GM10266 (cell line): ENCODE data around the gene SMARCD1.

Experiments used
- DNase-seq: peaks from one replicate; pipeline ENCODE4 v3.0.0; 2012; ENCODE audit errors: extremely low spot score
- TF ChIP-seq, protein P1 (sequence below): IDR thresholded peaks from 2 replicates; pipeline ENCODE4 v1.5.1; 2012; ENCODE audit warnings: mild to moderate bottlenecking, low read depth; ENCODE audit not compliant: control insufficient read depth, insufficient read depth; ENCODE audit errors: missing control alignments

SMARCD1 gene

DNA sequence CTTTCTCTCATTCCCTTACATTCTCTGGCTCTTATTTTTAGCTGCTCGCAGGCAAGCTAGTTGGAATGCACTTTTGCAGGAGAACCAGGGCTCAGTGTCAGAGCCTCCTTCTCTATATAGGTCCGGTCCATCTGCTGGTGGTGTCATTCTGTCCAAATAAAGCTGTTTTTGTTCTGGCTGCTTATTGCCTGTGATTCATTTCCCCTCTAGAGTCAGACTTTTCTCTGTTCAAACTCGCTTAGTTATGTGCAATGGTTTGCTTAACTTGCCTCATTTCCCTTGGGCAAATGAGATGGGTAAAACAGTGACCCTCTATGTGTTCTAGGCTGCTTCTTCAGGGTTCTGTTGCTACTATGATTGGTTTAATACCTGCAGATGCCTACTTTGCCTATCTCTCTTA is 2.9 kb downstream of the SMARCD1 start:
- TF ChIP-seq, protein P1, sequence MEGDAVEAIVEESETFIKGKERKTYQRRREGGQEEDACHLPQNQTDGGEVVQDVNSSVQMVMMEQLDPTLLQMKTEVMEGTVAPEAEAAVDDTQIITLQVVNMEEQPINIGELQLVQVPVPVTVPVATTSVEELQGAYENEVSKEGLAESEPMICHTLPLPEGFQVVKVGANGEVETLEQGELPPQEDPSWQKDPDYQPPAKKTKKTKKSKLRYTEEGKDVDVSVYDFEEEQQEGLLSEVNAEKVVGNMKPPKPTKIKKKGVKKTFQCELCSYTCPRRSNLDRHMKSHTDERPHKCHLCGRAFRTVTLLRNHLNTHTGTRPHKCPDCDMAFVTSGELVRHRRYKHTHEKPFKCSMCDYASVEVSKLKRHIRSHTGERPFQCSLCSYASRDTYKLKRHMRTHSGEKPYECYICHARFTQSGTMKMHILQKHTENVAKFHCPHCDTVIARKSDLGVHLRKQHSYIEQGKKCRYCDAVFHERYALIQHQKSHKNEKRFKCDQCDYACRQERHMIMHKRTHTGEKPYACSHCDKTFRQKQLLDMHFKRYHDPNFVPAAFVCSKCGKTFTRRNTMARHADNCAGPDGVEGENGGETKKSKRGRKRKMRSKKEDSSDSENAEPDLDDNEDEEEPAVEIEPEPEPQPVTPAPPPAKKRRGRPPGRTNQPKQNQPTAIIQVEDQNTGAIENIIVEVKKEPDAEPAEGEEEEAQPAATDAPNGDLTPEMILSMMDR = no peak
- DNase-seq = no peak

DNA sequence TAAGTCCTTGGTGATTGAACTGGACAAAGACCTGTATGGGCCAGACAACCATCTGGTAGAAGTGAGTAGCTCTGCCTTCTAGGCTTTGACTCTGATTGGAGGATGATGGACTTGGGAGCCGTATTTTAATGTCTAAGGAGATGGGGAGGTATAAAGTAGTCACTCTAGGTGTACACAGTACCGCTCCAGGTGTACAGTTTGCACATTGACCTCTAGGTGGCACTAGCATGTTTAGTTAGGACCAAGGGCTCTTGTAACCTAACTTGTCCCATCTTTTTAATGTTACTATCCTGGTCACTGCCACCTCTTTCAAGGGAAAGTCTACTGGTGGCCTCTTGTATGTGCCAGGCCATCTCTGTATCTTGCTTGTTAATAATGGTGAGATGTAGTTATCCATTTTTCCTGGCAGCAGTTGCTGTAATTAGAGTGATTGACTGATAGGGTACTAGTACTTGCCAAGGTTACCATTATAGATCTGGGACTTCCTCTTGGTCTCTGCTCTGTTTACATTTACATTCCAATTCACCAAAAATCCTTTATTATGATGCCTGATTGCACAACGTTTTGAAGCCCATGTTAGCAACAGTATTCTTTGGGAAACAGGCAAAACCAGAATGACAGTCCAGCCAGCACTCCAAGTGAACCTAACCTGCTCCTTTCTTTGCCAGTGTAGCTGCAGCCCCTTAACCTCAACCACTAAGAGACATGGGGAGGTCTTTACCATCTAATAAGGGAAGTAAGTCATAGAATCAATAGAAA is 3.6 kb downstream of the SMARCD1 start:
- TF ChIP-seq, protein P1 = peak; percentile 83
- DNase-seq = peak; percentile 78

DNA sequence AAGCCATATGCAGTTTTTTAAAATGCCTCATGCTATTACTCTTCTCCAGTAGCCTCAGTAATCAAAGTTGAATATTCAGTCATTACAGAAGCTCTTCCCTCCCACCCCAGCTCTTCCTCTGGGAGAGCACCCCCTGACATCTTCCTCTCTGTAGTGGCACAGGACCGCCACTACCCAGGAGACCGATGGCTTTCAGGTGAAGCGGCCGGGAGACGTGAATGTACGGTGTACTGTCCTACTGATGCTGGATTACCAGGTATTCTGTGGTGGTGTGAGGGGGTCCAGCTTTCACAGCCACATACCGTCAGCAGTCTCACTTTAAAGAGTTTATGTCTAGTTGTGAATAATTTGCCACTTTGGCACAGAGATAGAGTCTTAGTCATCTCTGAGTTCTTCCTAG is 4.6 kb downstream of the SMARCD1 start:
- DNase-seq = no peak

DNA sequence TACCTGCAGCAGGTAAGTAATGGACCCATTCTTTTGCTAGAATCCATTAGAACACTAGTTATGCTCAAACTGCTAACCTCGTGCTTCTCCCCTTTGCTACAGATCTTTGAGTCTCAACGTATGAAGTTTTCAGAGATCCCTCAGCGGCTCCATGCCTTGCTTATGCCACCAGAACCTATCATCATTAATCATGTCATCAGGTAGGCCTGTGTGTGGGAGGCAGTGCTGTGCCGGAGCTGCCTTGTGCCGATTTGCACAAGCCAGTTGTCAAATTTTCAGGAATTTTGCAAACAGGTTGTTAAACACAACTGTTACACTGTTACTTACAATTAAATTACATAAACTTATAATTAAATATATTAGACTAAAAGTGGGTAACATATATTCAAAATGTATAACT is 5.2 kb downstream of the SMARCD1 start:
- TF ChIP-seq, protein P1 = no peak
- DNase-seq = no peak

More for the DNA sequence above, 4.6 kb downstream of the SMARCD1 start:
- TF ChIP-seq, protein P1 = no peak

DNA sequence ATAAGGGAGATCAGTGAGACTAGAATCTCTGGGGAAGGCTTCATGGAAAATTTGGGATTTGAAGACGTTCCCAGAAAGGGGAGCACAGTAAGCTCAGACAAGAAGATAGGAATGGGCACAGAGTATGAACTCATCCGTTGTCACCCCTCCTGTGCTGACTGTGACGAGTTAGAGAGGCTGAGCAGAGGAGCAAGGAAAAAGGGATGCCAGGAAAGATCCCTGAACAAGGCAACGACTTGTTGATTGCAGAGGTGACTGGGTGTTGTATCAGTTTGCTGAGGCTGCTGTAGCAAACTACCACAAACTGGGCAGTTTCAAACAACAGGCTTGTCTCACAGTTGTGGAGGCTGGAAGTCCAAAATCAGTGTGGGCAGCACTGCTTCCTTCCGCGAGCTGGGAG is 12.8 kb downstream of the SMARCD1 start:
- TF ChIP-seq, protein P1 = no peak
- no peak for DNase-seq

DNA sequence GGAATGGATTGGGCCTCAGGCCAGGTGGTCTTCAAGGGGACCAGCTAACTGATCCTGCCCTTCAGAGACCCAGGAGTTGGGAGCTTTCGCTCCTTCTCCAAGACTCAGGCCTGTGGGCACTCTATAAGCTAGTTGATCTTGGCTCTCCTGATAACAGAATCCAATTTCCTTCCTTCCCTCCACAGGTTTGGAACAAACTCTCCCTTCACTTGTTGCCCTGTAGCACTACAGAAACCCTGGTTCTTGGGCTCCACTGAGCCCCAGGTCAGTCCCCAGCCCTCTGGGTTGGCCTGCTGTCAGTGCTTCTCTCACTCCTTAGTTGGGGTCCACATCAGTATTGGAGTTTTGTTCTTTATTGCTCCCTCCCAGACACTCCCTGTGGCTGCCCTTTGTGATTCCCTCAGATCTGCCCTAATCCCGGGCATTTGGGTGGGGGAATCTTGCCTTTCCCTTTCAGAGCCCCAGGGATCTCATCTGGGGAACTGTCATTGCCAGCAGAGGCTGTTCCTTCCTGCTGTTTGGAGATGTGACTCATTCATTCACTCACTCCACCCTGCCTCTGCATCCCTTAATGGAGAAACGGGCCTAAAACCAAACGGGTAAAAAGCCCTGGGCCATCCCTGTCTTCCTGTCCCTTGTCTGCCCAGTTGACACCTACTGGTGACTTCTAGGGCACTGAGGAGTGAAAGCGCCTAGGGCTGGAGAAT is 14.3 kb downstream of the SMARCD1 start:
- no peak for DNase-seq
- TF ChIP-seq, protein P1 = no peak

DNA sequence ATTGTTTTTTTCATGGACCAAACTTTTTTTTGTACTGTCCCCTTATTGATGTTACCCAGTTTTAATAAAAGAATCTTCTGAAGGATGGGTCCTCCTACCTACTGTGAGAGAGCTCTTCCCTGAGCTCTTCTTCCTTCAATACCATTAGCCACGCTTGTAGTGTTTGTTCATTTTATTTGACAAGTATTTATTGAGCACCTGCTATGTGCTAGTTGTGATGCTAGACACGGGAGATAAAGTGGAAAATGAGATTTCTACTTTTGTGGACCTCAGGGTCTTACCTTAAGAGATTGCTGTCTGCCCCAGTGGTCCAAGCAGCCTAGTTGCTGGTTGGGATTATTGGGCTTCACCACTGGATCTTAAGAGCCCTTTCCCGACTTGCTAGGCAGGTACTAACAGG is 15.4 kb downstream of the SMARCD1 start:
- no peak for DNase-seq
- TF ChIP-seq, protein P1 = no peak
